ENCODE results near the gene NPY4R2. TPM values are rescaled to one million over a fixed set of nuclear protein-coding genes. Genes with fewer than 3 reads are reported as not detected.
A peak's percentile ranks its signal among the peaks of the same experiment; 100 is the strongest.
"Not testable (repeated sequence)": the region's sequence is repeated elsewhere in the genome, so short reads cannot be mapped to it uniquely, and the experiment has no call there.

Gene NPY4R2
- total RNA-seq, 1 donor from 2014 or later, result not detected

DNA sequence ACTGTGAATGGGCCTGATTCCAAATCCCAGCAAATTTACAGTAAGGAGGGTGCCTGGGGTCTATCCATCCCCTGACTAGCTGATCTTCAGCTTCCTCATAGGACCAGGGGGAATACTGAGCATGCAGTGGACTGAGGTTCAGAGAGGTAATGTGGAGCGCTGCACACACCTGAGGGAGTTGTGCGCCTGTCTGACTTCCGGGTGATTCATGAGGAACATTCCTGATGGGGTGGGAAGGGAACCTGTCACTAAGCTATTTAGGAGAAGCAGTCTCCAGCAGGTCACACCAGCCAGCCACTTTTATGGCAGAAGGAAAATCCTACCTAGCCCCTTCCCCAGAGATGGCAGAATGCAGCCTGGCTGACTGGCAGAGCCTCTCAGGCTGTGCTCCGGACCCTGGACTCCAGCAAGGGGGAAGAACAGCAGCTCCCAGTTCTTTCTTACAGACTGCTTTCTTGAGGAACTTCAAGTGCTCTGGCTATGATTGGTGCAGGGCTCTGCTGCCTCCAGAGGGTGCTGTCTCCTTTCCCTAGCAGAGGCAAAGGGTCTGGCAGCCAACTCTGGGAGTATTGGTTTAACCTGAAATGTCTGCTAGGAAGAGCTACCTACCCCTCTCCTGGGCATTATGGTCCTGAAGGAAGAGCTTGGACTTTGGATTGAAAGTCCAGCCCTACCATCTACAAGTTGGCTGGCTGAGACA lies 2.5 kb upstream of the NPY4R2 start:
- TF ChIP-seq, protein P1, sequence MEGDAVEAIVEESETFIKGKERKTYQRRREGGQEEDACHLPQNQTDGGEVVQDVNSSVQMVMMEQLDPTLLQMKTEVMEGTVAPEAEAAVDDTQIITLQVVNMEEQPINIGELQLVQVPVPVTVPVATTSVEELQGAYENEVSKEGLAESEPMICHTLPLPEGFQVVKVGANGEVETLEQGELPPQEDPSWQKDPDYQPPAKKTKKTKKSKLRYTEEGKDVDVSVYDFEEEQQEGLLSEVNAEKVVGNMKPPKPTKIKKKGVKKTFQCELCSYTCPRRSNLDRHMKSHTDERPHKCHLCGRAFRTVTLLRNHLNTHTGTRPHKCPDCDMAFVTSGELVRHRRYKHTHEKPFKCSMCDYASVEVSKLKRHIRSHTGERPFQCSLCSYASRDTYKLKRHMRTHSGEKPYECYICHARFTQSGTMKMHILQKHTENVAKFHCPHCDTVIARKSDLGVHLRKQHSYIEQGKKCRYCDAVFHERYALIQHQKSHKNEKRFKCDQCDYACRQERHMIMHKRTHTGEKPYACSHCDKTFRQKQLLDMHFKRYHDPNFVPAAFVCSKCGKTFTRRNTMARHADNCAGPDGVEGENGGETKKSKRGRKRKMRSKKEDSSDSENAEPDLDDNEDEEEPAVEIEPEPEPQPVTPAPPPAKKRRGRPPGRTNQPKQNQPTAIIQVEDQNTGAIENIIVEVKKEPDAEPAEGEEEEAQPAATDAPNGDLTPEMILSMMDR (conservative IDR thresholded peaks at IDR 0.05; ENCODE audit: low read depth, low read length), result peak; percentile 30
- H3K4me3 ChIP-seq (ENCODE audit: low read depth, low read length); DNase-seq (ENCODE audit: low read depth): not testable (repeated sequence)

DNA sequence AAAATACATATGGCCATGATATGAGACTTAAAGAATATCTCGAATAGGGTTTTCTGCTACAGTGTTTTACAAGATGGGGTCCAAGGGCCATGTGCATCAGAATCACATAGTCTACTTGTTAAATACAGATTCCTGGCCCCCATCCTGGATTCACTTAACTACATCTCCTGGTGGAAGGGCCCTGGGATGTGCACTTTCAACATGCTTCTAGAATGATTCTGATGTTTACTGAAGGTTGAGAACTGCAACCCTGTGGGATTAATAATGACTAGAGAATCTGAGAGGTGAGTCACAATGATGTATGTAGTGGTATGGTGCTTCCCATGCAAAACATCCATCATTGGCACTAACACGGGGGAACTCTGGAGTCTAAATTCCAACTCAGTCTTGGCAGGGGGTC lies 2.1 kb downstream of the NPY4R2 start:
- H3K4me3 ChIP-seq (ENCODE audit: low read depth, low read length), result not testable (repeated sequence)

DNA sequence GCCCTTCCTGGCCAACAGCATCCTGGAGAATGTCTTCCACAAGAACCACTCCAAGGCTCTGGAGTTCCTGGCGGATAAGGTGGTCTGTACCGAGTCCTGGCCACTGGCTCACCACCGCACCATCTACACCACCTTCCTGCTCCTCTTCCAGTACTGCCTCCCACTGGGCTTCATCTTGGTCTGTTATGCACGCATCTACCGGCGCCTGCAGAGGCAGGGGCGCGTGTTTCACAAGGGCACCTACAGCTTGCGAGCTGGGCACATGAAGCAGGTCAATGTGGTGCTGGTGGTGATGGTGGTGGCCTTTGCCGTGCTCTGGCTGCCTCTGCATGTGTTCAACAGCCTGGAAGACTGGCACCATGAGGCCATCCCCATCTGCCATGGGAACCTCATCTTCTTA lies 4.0 kb downstream of the NPY4R2 start:
- not testable (repeated sequence) for DNase-seq (ENCODE audit: low read depth); H3K4me3 ChIP-seq (ENCODE audit: low read depth, low read length)

More for the DNA sequence above, 2.1 kb downstream of the NPY4R2 start:
- DNase-seq (ENCODE audit: low read depth), result not testable (repeated sequence)

DNA sequence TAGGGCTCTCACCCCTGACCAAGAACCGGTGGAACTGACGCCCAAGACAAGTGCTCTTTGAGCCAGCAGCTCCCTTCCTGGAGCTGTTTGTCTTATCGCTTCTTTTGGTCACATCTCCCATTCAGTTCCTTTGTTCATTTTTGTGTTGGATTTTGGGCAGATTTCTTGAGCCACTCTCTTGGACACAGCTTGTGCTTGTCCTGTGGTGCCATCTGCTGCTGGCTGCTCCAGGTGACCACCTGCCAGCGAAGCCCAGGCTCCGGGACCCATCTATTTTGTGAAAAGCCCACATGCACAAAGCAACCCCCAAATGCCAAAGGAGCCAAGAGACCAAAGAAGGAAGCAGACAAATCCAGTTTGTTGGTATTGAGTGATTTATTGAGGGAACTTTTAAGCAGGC lies 6.2 kb downstream of the NPY4R2 start:
- not testable (repeated sequence) for DNase-seq (ENCODE audit: low read depth)

DNA sequence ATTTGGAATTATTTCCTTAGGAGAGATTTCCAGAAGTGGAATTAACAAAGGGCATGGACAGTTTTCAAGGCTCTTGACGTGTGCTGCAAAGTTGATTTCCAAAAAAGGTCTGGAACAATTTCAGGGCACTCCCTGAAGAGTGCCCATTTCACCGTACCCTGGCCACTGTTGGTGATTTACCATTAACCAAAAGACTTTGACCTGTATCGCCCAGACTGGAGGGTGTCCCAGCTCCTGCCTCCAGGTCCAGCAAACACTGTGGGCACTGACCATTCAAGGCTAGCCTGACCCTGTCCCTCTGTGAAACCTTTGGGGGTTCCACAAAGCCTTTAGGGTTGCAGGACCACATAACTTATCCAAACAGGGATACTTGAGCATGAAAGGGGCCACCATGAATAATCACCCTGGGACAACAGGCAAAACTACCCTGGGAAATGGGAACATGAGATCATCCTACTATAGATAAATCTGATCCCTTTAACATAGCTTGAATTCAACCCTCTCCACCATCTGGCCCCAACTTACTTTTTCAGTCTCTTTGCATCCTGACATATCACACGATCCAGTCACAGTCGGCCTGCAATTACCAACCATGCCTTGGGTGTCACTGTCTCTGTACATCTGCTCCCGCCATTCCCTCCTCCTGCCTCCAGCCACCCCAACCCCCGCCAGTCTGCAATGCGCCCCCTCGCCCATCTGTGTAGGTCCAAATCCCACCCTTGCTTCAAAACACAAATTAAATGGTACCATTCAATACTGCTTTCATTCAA lies 8.9 kb downstream of the NPY4R2 start:
- DNase-seq (ENCODE audit: low read depth); H3K4me3 ChIP-seq (ENCODE audit: low read depth, low read length): not testable (repeated sequence)

More for the DNA sequence above, 6.2 kb downstream of the NPY4R2 start:
- not testable (repeated sequence) for H3K4me3 ChIP-seq (ENCODE audit: low read depth, low read length)

DNA sequence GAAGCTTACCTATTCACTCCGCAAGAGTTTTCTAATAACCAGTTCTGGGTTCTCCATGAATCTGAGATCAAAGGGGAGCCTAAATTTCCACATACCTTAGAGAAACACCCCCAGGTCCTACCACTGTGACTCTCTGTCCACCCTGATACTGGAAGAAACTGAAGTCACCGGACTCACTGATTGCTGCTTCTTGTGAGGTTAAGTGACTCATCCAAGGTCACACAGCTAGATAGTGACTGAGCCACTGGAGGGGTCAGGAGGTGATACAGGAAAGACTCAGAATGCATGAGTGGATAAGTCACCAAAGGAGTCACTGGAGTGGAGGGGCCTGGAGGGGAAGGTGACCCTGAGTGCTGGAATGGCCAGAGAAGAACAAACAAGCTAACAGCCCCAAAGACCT lies 9.8 kb downstream of the NPY4R2 start:
- H3K4me3 ChIP-seq (ENCODE audit: low read depth, low read length); DNase-seq (ENCODE audit: low read depth): not testable (repeated sequence)

DNA sequence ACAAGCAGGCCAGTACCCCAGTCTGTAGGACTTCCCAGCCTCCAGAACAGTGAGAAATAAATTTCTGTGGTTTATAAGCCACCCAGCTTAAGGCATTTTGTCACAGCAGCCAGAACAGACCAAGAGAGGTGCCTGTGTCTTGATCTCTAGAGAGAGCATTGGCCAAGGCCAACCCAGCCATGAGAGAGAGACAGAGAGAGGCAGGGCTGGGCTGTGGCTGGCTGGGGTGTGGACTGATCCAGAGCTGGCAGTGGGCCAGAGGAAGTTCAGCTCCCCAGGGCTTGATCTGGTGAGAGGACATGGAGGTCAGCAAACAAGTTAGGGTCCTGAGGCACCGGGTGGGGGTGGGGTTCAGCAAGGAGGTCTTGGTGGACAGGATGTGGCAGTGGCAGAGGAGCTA lies 14.4 kb downstream of the NPY4R2 start:
- DNase-seq (ENCODE audit: low read depth); H3K4me3 ChIP-seq (ENCODE audit: low read depth, low read length): not testable (repeated sequence)

DNA sequence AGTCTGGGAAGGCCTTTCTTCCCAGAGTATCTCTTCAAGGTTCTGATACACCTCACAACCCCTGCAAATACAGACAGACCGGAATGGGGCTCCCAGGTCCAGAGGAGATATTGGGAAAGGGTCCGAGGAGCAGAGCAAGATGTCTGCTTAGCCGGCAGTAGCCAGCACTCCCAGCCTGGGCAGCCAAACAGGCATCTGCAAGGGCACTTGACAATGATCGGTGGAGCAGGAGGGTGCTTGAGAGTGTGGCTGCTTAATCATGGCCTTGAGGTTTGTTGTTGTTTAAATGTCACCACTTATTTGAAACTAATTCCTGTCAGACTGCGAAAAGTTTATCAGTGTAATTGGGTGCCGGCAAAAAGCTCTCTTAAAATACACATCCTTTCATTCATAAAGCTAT lies 15.0 kb downstream of the NPY4R2 start:
- not testable (repeated sequence) for DNase-seq (ENCODE audit: low read depth); H3K4me3 ChIP-seq (ENCODE audit: low read depth, low read length)

DNA sequence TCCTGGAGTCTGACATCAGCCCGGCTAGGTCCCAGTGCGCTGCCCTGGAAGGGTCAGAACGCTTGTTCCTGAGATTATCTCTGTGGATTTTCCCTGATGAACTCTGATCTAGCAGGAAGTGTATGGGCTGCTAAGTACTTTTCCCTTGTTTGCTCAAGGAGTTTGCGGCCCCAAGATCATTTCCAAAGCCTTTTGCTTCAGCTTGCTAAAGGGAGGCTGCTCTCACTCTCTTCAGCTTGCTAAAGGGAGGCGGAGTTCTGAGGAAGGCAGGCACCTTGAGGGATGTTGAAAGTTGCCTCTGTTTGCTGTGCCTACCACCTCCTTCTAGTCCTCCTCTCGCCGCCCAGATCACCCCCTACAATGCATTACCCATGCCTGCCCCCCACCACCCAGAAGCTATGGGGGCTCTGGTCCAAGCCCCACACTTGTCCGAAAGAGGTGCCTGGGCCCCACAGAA lies 18.3 kb downstream of the NPY4R2 start:
- DNase-seq (ENCODE audit: low read depth); H3K4me3 ChIP-seq (ENCODE audit: low read depth, low read length): not testable (repeated sequence)

DNA sequence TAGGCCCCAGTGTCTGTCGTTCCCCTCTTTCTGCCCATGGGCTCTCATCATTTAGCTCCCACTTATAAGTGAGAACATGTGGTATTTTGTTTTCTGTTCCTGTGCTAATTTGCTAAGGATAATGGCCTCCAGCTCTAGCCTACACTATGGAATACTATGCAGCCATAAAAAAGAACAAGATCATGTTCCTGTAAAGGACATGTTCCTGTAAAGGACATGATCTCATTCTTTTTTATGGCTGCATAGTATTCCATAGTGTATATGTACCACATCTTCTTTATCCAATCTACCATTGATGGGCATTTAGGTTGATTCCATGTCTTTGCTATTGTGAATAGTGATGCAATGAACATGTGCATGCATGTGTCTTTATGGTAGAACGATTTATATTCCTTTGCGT lies 19.2 kb downstream of the NPY4R2 start:
- DNase-seq (ENCODE audit: low read depth); H3K4me3 ChIP-seq (ENCODE audit: low read depth, low read length): not testable (repeated sequence)

DNA sequence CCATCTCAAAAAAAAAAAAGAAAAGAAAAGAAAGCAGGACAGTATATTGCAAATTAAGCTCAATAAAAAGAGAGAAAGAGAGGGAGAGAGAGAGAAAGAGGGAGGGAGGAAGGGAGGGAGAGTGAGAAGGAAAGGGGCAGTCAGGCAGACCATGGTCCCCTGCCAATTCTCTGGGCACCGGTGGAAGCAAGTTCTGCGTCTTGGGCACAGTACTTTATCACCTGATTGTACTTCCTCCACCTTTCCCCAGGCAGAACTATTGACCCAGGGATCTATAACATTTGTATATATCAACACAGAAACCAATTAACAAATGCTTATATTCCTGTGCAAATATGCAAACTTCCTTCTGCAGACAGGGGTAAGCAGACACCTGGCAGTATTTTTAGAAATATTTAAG lies 22.4 kb downstream of the NPY4R2 start:
- DNase-seq (ENCODE audit: low read depth); H3K4me3 ChIP-seq (ENCODE audit: low read depth, low read length): not testable (repeated sequence)

DNA sequence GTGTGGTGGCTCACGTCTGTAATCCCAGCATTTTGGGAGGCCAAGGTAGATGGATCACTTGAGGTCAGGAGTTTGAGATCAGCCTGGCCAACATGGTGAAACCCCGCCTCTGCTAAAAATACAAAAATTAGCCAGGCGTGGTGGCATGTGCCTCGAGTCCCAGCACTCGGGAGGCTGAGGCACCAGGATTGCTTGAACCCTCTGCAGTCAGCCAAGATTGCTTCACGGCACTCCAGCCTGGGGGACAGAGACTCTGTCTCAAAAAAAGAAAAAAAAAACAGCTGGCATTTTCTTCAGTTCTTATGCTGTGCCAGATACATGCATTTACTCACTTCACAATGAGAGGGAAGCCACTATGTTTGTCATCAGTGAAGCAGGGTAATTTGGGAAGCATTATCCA lies 22.9 kb downstream of the NPY4R2 start:
- not testable (repeated sequence) for H3K4me3 ChIP-seq (ENCODE audit: low read depth, low read length); DNase-seq (ENCODE audit: low read depth)

DNA sequence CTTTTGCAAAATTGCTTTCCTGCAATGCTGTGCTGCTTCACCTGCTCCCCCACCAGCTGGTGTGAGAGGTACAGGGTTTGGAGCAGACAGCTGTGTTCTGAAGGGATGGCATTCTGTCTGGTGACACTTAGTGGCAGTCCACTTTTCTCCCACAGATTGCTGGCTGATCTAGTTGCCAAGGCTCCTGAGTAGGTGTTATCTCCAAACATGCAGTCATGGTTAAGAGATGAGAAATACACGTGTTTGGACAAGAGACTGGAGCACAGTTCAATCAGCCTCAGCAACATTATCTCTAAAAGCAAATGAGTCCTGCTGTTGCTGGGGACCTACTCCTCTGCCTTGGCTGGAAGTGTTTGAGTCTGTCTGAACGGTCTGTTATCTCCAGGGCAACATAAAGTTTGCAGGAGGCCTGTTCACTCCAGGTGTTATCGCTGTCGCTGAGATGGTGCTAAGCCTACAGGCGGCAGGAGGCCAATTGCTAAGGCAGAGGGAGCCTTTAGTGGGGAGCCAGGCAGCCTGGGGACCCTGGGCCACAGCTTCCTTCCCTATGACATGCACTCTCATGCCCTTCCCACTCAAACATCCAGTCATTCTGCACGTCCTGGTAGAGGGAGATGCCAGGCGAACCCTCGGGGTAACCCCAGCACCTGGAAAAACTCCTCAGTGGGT lies 24.0 kb downstream of the NPY4R2 start:
- DNase-seq (ENCODE audit: low read depth); H3K4me3 ChIP-seq (ENCODE audit: low read depth, low read length): not testable (repeated sequence)

DNA sequence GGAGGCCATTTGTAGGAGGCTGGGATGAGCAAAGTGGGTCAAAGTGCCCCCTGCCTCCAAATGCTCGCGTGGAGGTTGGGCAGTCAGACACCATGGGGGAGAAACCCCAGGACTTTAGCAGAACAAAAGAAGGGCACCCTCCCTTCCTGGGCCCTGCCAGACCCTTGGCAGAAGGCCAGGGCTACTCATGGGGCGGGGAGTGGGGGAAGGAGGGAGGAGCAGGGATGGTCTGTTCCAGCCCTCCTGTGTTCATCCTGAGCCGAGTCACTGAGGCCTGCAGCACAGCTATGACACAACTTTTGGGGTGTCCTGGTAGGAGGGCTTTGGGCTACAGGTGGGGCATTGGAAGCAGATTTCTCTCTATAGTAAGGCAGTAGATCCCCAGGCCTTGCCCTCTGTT lies 24.9 kb downstream of the NPY4R2 start:
- DNase-seq (ENCODE audit: low read depth); H3K4me3 ChIP-seq (ENCODE audit: low read depth, low read length): not testable (repeated sequence)

DNA sequence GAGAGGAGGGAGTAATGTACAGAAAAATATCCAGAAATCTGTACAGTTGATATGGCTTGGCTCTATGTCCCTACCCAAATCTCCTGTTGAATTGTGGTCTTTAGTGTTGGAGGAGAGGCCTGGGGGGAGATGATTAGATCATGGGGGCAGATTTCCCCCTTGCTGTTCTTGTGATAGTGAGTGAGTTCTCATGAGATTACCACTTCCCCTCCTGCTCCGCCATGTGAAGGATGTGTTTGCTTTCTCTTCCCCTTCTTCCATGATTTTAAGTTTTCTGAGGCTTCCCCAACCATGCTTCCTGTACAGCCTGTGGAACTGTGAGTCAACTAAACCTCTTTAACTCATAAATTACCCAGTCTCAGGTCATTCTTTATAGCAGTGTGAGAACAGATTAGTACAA lies 29.0 kb downstream of the NPY4R2 start:
- not testable (repeated sequence) for DNase-seq (ENCODE audit: low read depth); H3K4me3 ChIP-seq (ENCODE audit: low read depth, low read length)

DNA sequence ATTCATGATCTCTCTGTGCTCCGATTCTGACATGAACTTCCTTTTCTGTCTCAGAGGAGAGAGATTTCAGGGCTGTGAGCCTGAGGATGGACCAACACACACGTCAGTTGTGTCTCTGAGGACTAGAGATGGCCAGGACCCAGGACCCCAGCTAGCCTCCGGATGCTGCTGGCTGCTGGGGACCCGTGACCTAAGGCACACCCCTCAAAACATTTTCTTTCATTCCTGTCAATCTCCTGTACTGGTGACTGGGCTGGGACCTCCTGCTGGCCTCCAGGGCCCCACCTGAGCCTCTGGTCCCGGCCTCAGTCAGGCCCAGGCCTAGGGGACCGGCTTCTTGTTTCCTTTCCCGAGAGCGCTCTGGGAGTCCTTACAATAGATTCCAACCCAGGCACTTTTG lies 38.7 kb downstream of the NPY4R2 start:
- not testable (repeated sequence) for DNase-seq (ENCODE audit: low read depth); H3K4me3 ChIP-seq (ENCODE audit: low read depth, low read length)

DNA sequence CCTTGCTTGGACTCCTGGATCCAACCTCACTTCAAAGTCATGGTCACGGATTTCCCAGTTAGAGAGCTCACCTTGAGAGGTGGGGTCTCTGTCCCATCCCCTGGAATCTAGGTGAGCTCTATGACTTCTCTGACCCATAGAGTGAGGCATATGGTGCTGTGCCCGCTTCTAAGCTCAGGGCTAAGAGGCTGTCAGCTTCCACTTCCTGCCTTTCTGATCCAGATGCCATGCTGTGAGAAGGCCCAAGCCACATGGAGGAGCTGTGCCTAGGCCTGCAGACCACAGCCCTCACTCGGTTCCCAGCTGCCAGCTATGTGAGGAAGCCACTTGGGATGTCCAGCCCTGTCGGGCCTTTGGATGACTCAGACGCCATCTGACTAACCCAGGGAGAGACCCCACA lies 41.2 kb downstream of the NPY4R2 start:
- DNase-seq (ENCODE audit: low read depth); H3K4me3 ChIP-seq (ENCODE audit: low read depth, low read length): not testable (repeated sequence)

DNA sequence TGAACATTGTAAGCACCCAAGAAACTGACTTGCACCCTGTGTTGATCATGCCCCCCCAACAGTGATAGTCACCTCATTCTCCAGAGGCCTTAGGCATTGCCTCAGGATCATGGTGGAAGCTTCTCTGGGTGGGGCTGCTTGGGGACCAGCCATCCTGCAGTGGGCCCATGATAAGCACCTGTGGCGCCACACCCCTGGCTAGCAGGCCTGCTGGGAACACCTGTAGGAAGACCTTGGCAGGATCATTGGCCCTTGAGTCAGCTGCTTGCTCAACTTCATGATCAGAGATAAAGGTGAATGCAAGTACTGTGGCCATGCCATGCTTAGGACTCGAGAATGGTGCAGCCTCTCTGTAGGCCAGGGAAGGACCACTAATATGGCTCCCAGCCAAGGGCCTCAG lies 42.2 kb downstream of the NPY4R2 start:
- DNase-seq (ENCODE audit: low read depth); H3K4me3 ChIP-seq (ENCODE audit: low read depth, low read length): not testable (repeated sequence)
